Tibial nerve (tissue), 3 donors: ENCODE measurements around the gene PNPLA6.

Experiments used
- POLR2A ChIP-seq, 2 donors: fragments of 450-650 bp; IDR thresholded peaks; one replicate each; pipeline ENCODE4 v1.6.1; 2017; ENCODE audit warnings: antibody characterized with exemption in 2 of 2, mild to moderate bottlenecking in 2 of 2, moderate library complexity in 2 of 2
- TF ChIP-seq, protein P1 (sequence below), 5 experiments: fragments of 200-600 bp in 3 of 5; fragments of 450-650 bp in 2 of 5; sonication (generic) in 3 of 5; IDR thresholded peaks; one replicate each; pipeline ENCODE4 v1.5.1; 2016 to 2019; ENCODE audit warnings: antibody characterized with exemption in 5 of 5, mild to moderate bottlenecking in 3 of 5, moderate library complexity in 2 of 5

DNA sequence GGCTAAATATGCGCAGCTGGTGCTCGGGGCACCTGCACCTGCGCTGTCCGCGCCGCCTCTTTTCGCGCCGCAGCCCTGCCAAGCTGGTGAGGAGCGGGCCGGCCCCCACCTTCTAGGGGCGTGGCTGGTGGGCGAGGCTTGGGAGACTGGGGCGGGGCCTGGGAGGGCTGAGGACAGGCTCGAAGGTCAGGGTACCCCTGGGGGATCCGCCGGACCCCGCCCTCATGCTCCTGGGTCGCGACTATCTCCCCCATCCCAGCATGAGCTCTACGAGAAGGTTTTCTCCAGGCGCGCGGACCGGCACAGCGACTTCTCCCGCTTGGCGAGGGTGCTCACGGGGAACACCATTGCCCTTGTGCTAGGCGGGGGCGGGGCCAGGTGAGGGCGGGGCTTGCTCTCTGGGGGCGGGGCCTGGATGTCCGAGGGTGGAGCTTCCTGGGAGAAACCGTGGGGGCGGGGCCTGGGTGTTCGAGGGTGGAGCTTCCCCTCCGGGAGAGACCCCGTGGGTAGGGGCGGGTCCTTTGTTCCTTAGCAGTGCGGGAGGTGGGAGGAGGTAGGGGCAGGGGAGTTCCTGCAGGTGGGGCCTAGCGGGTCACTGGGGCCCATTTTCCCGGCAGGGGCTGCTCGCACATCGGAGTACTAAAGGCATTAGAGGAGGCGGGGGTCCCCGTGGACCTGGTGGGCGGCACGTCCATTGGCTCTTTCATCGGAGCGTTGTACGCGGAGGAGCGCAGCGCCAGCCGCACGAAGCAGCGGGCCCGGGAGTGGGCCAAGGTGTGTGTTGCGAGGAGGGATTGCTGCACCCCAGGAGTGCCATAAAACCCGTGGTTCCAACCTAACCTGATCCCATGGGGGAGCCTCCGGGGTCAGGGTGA is 19.7 kb downstream of the PNPLA6 start:
- TF ChIP-seq, protein P1, sequence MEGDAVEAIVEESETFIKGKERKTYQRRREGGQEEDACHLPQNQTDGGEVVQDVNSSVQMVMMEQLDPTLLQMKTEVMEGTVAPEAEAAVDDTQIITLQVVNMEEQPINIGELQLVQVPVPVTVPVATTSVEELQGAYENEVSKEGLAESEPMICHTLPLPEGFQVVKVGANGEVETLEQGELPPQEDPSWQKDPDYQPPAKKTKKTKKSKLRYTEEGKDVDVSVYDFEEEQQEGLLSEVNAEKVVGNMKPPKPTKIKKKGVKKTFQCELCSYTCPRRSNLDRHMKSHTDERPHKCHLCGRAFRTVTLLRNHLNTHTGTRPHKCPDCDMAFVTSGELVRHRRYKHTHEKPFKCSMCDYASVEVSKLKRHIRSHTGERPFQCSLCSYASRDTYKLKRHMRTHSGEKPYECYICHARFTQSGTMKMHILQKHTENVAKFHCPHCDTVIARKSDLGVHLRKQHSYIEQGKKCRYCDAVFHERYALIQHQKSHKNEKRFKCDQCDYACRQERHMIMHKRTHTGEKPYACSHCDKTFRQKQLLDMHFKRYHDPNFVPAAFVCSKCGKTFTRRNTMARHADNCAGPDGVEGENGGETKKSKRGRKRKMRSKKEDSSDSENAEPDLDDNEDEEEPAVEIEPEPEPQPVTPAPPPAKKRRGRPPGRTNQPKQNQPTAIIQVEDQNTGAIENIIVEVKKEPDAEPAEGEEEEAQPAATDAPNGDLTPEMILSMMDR (IDR thresholded peaks at IDR 0.05): no peak
- no peak for TF ChIP-seq POLR2A (IDR thresholded peaks at IDR 0.05)
